NCI-H82 treated with DMSO at 0.1 percent for 48 hours (cell line): ENCODE data around the gene ELMOD1.

Experiments used
- DNase-seq: peaks from one replicate; lab custom pipeline; 2025; ENCODE audit not compliant: unreplicated experiment; lab: John Stamatoyannopoulos, UW

ELMOD1 gene

GRCh38 chr11:107631931-107632330, 41.0 kb downstream of the ELMOD1 start:
- DNase-seq, result no peak

GRCh38 chr11:107646783-107647182, 55.8 kb downstream of the ELMOD1 start:
- no peak for DNase-seq

- no peak for DNase-seq
These were observed 57.3 kb downstream of the ELMOD1 start for GRCh38 chr11:107648242-107648641.

GRCh38 chr11:107651672-107652071, 60.7 kb downstream of the ELMOD1 start:
- no peak for DNase-seq

- DNase-seq, result no peak
These were observed 62.1 kb downstream of the ELMOD1 start for GRCh38 chr11:107653076-107653475.

GRCh38 chr11:107655602-107656001, 64.7 kb downstream of the ELMOD1 start:
- no peak for DNase-seq

GRCh38 chr11:107659310-107659709, 68.4 kb downstream of the ELMOD1 start:
- no peak for DNase-seq

GRCh38 chr11:107660066-107660465, 69.1 kb downstream of the ELMOD1 start:
- DNase-seq, result no peak

GRCh38 chr11:107661656-107662055, 70.7 kb downstream of the ELMOD1 start:
- no peak for DNase-seq

GRCh38 chr11:107665018-107665417, 74.1 kb downstream of the ELMOD1 start:
- DNase-seq, result no peak

- DNase-seq, result no peak
These were observed 76.1 kb downstream of the ELMOD1 start for GRCh38 chr11:107666911-107667613.

- DNase-seq, result no peak
These were observed 78.3 kb downstream of the ELMOD1 start for GRCh38 chr11:107669191-107669740.

GRCh38 chr11:107669893-107670601, 79.1 kb downstream of the ELMOD1 start:
- no peak for DNase-seq

GRCh38 chr11:107675902-107676301, 85.0 kb downstream of the ELMOD1 start:
- DNase-seq, result no peak

- DNase-seq, result no peak
These were observed 85.5 kb downstream of the ELMOD1 start for GRCh38 chr11:107676336-107677057.

- no peak for DNase-seq
These were observed 87.1 kb downstream of the ELMOD1 start for GRCh38 chr11:107677924-107678631.

- DNase-seq, result no peak
These were observed 87.7 kb downstream of the ELMOD1 start for GRCh38 chr11:107678632-107678971.

- no peak for DNase-seq
These were observed 88.5 kb downstream of the ELMOD1 start for GRCh38 chr11:107679255-107680024.

GRCh38 chr11:107682171-107682570, 91.2 kb downstream of the ELMOD1 start:
- no peak for DNase-seq

GRCh38 chr11:107682572-107682971, 91.6 kb downstream of the ELMOD1 start:
- DNase-seq, result no peak
